ENCODE measurements around the gene DCAF6.

The DCAF6 gene

GRCh38 chr1:167910530-167910929 is 26.0 kb upstream of the DCAF6 start:
- DNase-seq = no peak
- Histone ChIP-seq H3K4me2 (ENCODE audit: low read length) (no peak overlapping the region), H3K36me3 (ENCODE audit: control insufficient read depth, insufficient read depth, low read length) (no peaks in the 10 kb centered on the region), H3K79me1 (ENCODE audit: low read length) (no peaks in the 10 kb centered on the region), H2BK120ac (ENCODE audit: low read depth, low read length) (no peak overlapping the region), H3K4me1 (ENCODE audit: control insufficient read depth, low read depth, low read length) (no peaks in the 10 kb centered on the region), H4K5ac (ENCODE audit: low read length) (no peak overlapping the region), H4K8ac (ENCODE audit: low read depth, low read length) (no peak overlapping the region), H2BK15ac (replicated peaks; ENCODE audit: low read depth) (no peak overlapping the region), H3K4me3 (ENCODE audit: low read length) (no peak overlapping the region), H3K4ac (ENCODE audit: low read depth, low read length) (no peak overlapping the region), H2AK5ac (ENCODE audit: low read length) (no peak overlapping the region), H3K23ac (ENCODE audit: low read length) (no peak overlapping the region), H3K56ac (ENCODE audit: low read length) (no peak overlapping the region), H3K27ac (ENCODE audit: low read depth, low read length) (no peak overlapping the region), H3K79me2 (ENCODE audit: control insufficient read depth, insufficient read depth, low read length) (no peaks in the 10 kb centered on the region), H2BK5ac (ENCODE audit: low read length) (no peak overlapping the region), H3K18ac (ENCODE audit: low read length) (no peak overlapping the region), H3K9ac (ENCODE audit: low read length) (no peak overlapping the region), H3K27me3 (ENCODE audit: insufficient read depth, low read length, poor library complexity) (no peaks in the 10 kb centered on the region)
- WGBS (ENCODE audit: extremely low coverage, insufficient coverage, low lambda C conversion rate) = no CpG with 5 or more reads among the region's 2 CpGs

DNA sequence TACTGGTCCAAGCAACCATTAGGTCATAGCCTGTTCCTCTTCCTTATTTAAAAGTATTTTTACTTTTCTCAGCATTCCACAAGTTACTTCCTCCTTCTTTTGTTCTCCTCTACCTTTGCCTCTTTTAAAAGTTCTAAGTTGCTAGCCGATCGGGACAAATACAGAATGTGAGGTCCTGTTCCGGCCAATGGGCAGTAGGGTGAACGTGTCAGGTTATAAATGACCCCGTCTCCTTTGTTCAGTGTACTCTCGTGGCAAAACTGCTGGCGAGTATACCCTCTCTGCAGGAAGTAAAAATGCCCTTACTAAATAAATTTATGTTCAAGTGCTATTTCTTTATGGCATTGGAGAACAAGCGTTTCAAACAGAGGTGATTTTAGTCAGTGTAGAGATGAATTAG is 25.1 kb upstream of the DCAF6 start:
- H3K27me3 ChIP-seq (ENCODE audit: insufficient read depth, low read length, poor library complexity) = no peaks in the 10 kb centered on the region
- no peak overlapping the region for H4K5ac ChIP-seq (ENCODE audit: low read length)

GRCh38 chr1:167912294-167912693 is 24.2 kb upstream of the DCAF6 start:
- Histone ChIP-seq H3K79me2 (ENCODE audit: control insufficient read depth, insufficient read depth, low read length) (no peaks in the 10 kb centered on the region), H3K4me1 (ENCODE audit: control insufficient read depth, low read depth, low read length) (no peaks in the 10 kb centered on the region), H4K8ac (ENCODE audit: low read depth, low read length) (no peak overlapping the region), H3K18ac (ENCODE audit: low read length) (no peak overlapping the region), H4K5ac (ENCODE audit: low read length) (no peak overlapping the region), H3K23ac (ENCODE audit: low read length) (no peak overlapping the region), H3K4ac (ENCODE audit: low read depth, low read length) (no peak overlapping the region), H3K79me1 (ENCODE audit: low read length) (no peaks in the 10 kb centered on the region), H3K56ac (ENCODE audit: low read length) (no peak overlapping the region), H3K4me3 (ENCODE audit: low read length) (no peak overlapping the region), H3K36me3 (ENCODE audit: control insufficient read depth, insufficient read depth, low read length) (no peaks in the 10 kb centered on the region), H3K4me2 (ENCODE audit: low read length) (no peak overlapping the region), H2BK15ac (replicated peaks; ENCODE audit: low read depth) (no peak overlapping the region), H3K9ac (ENCODE audit: low read length) (no peak overlapping the region), H3K27me3 (ENCODE audit: insufficient read depth, low read length, poor library complexity) (no peaks in the 10 kb centered on the region), H2AK5ac (ENCODE audit: low read length) (no peak overlapping the region), H2BK120ac (ENCODE audit: low read depth, low read length) (no peak overlapping the region), H3K27ac (ENCODE audit: low read depth, low read length) (no peak overlapping the region), H2BK5ac (ENCODE audit: low read length) (no peak overlapping the region)
- no CpG with 5 or more reads among the region's 7 CpGs for WGBS (ENCODE audit: extremely low coverage, insufficient coverage, low lambda C conversion rate)
- no peak for DNase-seq

More for the DNA sequence above, 25.1 kb upstream of the DCAF6 start:
- no peak for DNase-seq
- Histone ChIP-seq H3K4me2 (ENCODE audit: low read length) (no peak overlapping the region), H2BK15ac (replicated peaks; ENCODE audit: low read depth) (no peak overlapping the region), H2AK5ac (ENCODE audit: low read length) (no peak overlapping the region), H2BK5ac (ENCODE audit: low read length) (no peak overlapping the region), H2BK120ac (ENCODE audit: low read depth, low read length) (no peak overlapping the region), H3K4me1 (ENCODE audit: control insufficient read depth, low read depth, low read length) (no peaks in the 10 kb centered on the region), H4K8ac (ENCODE audit: low read depth, low read length) (no peak overlapping the region), H3K27ac (ENCODE audit: low read depth, low read length) (no peak overlapping the region), H3K79me1 (ENCODE audit: low read length) (no peaks in the 10 kb centered on the region), H3K4ac (ENCODE audit: low read depth, low read length) (no peak overlapping the region), H3K79me2 (ENCODE audit: control insufficient read depth, insufficient read depth, low read length) (no peaks in the 10 kb centered on the region), H3K4me3 (ENCODE audit: low read length) (no peak overlapping the region), H3K23ac (ENCODE audit: low read length) (no peak overlapping the region), H3K9ac (ENCODE audit: low read length) (no peak overlapping the region), H3K56ac (ENCODE audit: low read length) (no peak overlapping the region), H3K18ac (ENCODE audit: low read length) (no peak overlapping the region), H3K36me3 (ENCODE audit: control insufficient read depth, insufficient read depth, low read length) (no peaks in the 10 kb centered on the region)
- WGBS (ENCODE audit: extremely low coverage, insufficient coverage, low lambda C conversion rate) = 100% methylated on average over 1 of the region's 8 CpGs

- no peaks in the 10 kb centered on the region for H3K4me1 ChIP-seq (ENCODE audit: control insufficient read depth, low read depth, low read length)
- no peak within 1 kb of the TSS for H3K56ac ChIP-seq (ENCODE audit: low read length)
- H3K36me3 ChIP-seq (ENCODE audit: control insufficient read depth, insufficient read depth, low read length) = no peaks in the 10 kb centered on the region
- H3K4me2 ChIP-seq (ENCODE audit: low read length) = no peak within 1 kb of the TSS
- no peak within 1 kb of the TSS for H3K4me3 ChIP-seq (ENCODE audit: low read length)
- DNase-seq = no peak
- H2AK5ac ChIP-seq (ENCODE audit: low read length) = no peak within 1 kb of the TSS
- H3K27me3 ChIP-seq (ENCODE audit: insufficient read depth, low read length, poor library complexity) = no peaks in the 10 kb centered on the region
- H4K5ac ChIP-seq (ENCODE audit: low read length) = no peak within 1 kb of the TSS
- WGBS (ENCODE audit: extremely low coverage, insufficient coverage, low lambda C conversion rate) = no CpG with 5 or more reads among the region's 9 CpGs
- no peak within 1 kb of the TSS for H3K27ac ChIP-seq (ENCODE audit: low read depth, low read length)
- H2BK5ac ChIP-seq (ENCODE audit: low read length) = no peak within 1 kb of the TSS
- no peak within 1 kb of the TSS for H4K8ac ChIP-seq (ENCODE audit: low read depth, low read length)
- H3K4ac ChIP-seq (ENCODE audit: low read depth, low read length) = no peak within 1 kb of the TSS
- H2BK120ac ChIP-seq (ENCODE audit: low read depth, low read length) = no peak within 1 kb of the TSS
- H3K23ac ChIP-seq (ENCODE audit: low read length) = no peak within 1 kb of the TSS
- no peak within 1 kb of the TSS for H2BK15ac ChIP-seq (replicated peaks; ENCODE audit: low read depth)
- H3K79me1 ChIP-seq (ENCODE audit: low read length) = no peaks in the 10 kb centered on the region
- no peak within 1 kb of the TSS for H3K9ac ChIP-seq (ENCODE audit: low read length)
- no peaks in the 10 kb centered on the region for H3K79me2 ChIP-seq (ENCODE audit: control insufficient read depth, insufficient read depth, low read length)
- no peak within 1 kb of the TSS for H3K18ac ChIP-seq (ENCODE audit: low read length)
Measured at GRCh38 chr1:167913895-167914496, 22.5 kb upstream of the DCAF6 start, which contains the start of gene ADCY10. Gene ADCY10 (minus strand): TSS chr1:167914134. CDS start chr1:167905140, 8,994 bp downstream.

DNA sequence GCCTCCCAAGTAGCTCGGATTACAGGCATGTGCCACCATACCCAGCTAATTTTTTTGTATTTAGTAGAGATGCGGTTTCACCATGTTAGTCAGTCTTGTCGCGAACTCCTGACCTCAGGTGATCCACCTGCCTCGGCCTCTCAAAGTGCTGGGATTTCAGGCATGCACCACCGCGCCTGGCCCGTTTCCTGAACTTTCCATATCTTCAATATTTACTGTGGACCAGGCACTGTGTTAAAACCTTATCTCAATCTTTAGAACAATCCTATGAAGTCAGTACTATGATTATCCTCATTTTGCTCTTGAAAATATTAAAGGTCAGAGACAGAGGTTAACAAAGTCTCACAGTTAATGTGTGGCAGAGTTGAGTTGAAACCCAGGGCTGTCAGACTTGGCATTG is 20.9 kb upstream of the DCAF6 start:
- Histone ChIP-seq H3K79me1 (ENCODE audit: low read length) (no peaks in the 10 kb centered on the region), H2BK15ac (replicated peaks; ENCODE audit: low read depth) (no peak overlapping the region), H4K5ac (ENCODE audit: low read length) (no peak overlapping the region), H3K4me3 (ENCODE audit: low read length) (no peak overlapping the region), H3K27me3 (ENCODE audit: insufficient read depth, low read length, poor library complexity) (no peaks in the 10 kb centered on the region), H3K79me2 (ENCODE audit: control insufficient read depth, insufficient read depth, low read length) (no peaks in the 10 kb centered on the region), H3K56ac (ENCODE audit: low read length) (no peak overlapping the region), H3K4ac (ENCODE audit: low read depth, low read length) (no peak overlapping the region), H3K4me1 (ENCODE audit: control insufficient read depth, low read depth, low read length) (no peaks in the 10 kb centered on the region), H2BK120ac (ENCODE audit: low read depth, low read length) (no peak overlapping the region), H3K4me2 (ENCODE audit: low read length) (no peak overlapping the region), H2BK5ac (ENCODE audit: low read length) (no peak overlapping the region), H4K8ac (ENCODE audit: low read depth, low read length) (no peak overlapping the region), H3K27ac (ENCODE audit: low read depth, low read length) (no peak overlapping the region), H3K23ac (ENCODE audit: low read length) (no peak overlapping the region), H3K9ac (ENCODE audit: low read length) (no peak overlapping the region), H3K18ac (ENCODE audit: low read length) (no peak overlapping the region), H3K36me3 (ENCODE audit: control insufficient read depth, insufficient read depth, low read length) (no peaks in the 10 kb centered on the region), H2AK5ac (ENCODE audit: low read length) (no peak overlapping the region)
- DNase-seq = no peak
- WGBS (ENCODE audit: extremely low coverage, insufficient coverage, low lambda C conversion rate) = no CpG with 5 or more reads among the region's 8 CpGs

Measured in mesendoderm (in vitro differentiated cells).